H1 (cell line): ENCODE results near the gene FGFRL1. TPM values are rescaled to one million over a fixed set of nuclear protein-coding genes. Genes with fewer than 3 reads are reported as not detected.

Experiments
- CTCF ChIP-seq, 3 experiments: IDR thresholded peaks; 1 replicate in 2 of 3; 2 replicates in 1 of 3; pipeline versions ENCODE4 v1.5.1 to v1.6.1; 2011; ENCODE audit warnings: low read length in 3 of 3, mild to moderate bottlenecking in 3 of 3, inconsistent platforms in 2 of 3, low read depth in 1 of 3, moderate library complexity in 1 of 3; ENCODE audit not compliant: insufficient read depth in 1 of 3; ENCODE audit errors: control extremely low read depth in 1 of 3
- KDM4A ChIP-seq: IDR thresholded peaks from one replicate; pipeline ENCODE4 v1.7.1; 2012; ENCODE audit warnings: low read depth, mild to moderate bottlenecking, moderate library complexity, low read length, inconsistent platforms; ENCODE audit not compliant: severe bottlenecking
- polyA plus RNA-seq, 7 experiments: library from polyadenylated mRNA; depleted of rRNA in 3 of 7; stranded (reverse) in 5 of 7; unstranded in 2 of 7; fragments of >200 nt in 5 of 7; fragments of 200-250 nt in 2 of 7; gene quantifications; 1 replicate in 5 of 7; 2 replicates in 1 of 7; 4 replicates in 1 of 7; pipeline versions ENCODE4 v1.2.1 to v1.2.3, GENCODE V29; 2011 to 2013; ENCODE audit warnings: missing spikeins in 2 of 7, mixed read lengths in 2 of 7
- total RNA-seq: library from RNA; stranded (reverse); fragmentation: NEBNext Ultra II Directional; extraction: Animal tissue kit (Norgen Biotek cat#: 25700); gene quantifications from 2 replicates; pipeline ENCODE4 v1.2.1, GENCODE V29; 2021

FGFRL1 gene
- total and polyA plus RNA-seq, 2 of the 8 experiments (the other 6 are each of a cell fraction or from before 2014, with no cell fraction given), result 18.9 to 34.6 TPM

GRCh38 chr4:1003271-1004070, 8.0 kb upstream of the FGFRL1 start (continued):
- TF ChIP-seq CTCF (IDR thresholded peaks at IDR 0.05; ENCODE audit: control extremely low read depth in 1 of 3, insufficient read depth in 1 of 3, low read depth in 1 of 3, low read length in 3 of 3) (no peak), KDM4A (peak; percentile 20)
